Liver (tissue), 3 donors: ENCODE measurements around the gene ALX3.

ENCODE experiments used
- EGR1 ChIP-seq, 2 donors: IDR thresholded peaks; 2 replicates each; pipeline ENCODE4 v1.6.1; 2016 to 2018; ENCODE audit warnings: antibody characterized with exemption in 2 of 2, low read depth in 2 of 2
- JUND ChIP-seq, 2 donors: IDR thresholded peaks; 2 replicates each; pipeline ENCODE4 v1.6.1; 2016; ENCODE audit warnings: antibody characterized with exemption in 2 of 2
- RAD21 ChIP-seq, 2 donors: IDR thresholded peaks; 2 replicates each; pipeline ENCODE4 v1.6.1; 2016; ENCODE audit warnings: antibody characterized with exemption in 2 of 2, mild to moderate bottlenecking in 2 of 2
- SP1 ChIP-seq: IDR thresholded peaks from 2 replicates; pipeline ENCODE4 v1.6.1; 2018; ENCODE audit warnings: antibody characterized with exemption, mild to moderate bottlenecking
- TAF1 ChIP-seq: conservative IDR thresholded peaks from 2 replicates; pipeline ENCODE4 v1.6.1; 2016; ENCODE audit warnings: antibody characterized with exemption, mild to moderate bottlenecking
- YY1 ChIP-seq: IDR thresholded peaks from 2 replicates; pipeline ENCODE4 v1.6.1; 2016; ENCODE audit warnings: antibody characterized with exemption, mild to moderate bottlenecking
- TF ChIP-seq, protein P1 (sequence below): fragments of 150-350 bp; IDR thresholded peaks from 2 replicates; pipeline ENCODE4 v1.5.1; 2017; ENCODE audit warnings: improper control_type of control experiment, low read depth, low read length; ENCODE audit not compliant: missing input control
- TF ChIP-seq, protein P2 (sequence below): IDR thresholded peaks from 2 replicates; pipeline ENCODE4 v1.6.1; 2016; ENCODE audit warnings: antibody characterized with exemption
- TF ChIP-seq, protein P3 (sequence below): IDR thresholded peaks from 2 replicates; pipeline ENCODE4 v1.6.1; 2016; ENCODE audit warnings: antibody characterized with exemption, mild to moderate bottlenecking
- TF ChIP-seq, protein P4 (sequence below): IDR thresholded peaks from 2 replicates; pipeline ENCODE4 v1.6.1; 2016; ENCODE audit warnings: antibody characterized with exemption
- donor health status: healthy.
- donor health status: healthy.

DNA sequence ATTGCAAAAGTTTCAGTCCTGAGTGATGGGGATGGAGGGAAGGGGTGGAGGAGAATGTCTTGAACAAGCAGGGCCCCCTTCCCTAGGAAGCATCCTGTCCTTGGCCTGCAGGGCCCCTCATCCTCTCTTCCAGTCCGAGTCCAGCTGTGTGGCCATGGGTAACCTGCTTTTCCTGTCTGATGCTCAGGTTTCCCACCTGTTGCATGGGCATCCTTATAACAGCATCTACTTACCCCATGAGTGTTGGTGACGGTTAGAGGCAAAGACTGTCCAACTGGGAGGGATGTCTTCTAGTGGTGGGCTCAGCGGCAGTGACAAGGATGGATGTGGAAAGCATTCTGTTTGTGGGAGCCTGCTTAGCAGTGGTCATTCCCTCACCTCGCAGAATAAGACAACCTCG is 43.7 kb upstream of the ALX3 start:
- TF ChIP-seq, protein P1, sequence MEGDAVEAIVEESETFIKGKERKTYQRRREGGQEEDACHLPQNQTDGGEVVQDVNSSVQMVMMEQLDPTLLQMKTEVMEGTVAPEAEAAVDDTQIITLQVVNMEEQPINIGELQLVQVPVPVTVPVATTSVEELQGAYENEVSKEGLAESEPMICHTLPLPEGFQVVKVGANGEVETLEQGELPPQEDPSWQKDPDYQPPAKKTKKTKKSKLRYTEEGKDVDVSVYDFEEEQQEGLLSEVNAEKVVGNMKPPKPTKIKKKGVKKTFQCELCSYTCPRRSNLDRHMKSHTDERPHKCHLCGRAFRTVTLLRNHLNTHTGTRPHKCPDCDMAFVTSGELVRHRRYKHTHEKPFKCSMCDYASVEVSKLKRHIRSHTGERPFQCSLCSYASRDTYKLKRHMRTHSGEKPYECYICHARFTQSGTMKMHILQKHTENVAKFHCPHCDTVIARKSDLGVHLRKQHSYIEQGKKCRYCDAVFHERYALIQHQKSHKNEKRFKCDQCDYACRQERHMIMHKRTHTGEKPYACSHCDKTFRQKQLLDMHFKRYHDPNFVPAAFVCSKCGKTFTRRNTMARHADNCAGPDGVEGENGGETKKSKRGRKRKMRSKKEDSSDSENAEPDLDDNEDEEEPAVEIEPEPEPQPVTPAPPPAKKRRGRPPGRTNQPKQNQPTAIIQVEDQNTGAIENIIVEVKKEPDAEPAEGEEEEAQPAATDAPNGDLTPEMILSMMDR: no peak
- TF ChIP-seq TAF1: no peak
- TF ChIP-seq, protein P2, sequence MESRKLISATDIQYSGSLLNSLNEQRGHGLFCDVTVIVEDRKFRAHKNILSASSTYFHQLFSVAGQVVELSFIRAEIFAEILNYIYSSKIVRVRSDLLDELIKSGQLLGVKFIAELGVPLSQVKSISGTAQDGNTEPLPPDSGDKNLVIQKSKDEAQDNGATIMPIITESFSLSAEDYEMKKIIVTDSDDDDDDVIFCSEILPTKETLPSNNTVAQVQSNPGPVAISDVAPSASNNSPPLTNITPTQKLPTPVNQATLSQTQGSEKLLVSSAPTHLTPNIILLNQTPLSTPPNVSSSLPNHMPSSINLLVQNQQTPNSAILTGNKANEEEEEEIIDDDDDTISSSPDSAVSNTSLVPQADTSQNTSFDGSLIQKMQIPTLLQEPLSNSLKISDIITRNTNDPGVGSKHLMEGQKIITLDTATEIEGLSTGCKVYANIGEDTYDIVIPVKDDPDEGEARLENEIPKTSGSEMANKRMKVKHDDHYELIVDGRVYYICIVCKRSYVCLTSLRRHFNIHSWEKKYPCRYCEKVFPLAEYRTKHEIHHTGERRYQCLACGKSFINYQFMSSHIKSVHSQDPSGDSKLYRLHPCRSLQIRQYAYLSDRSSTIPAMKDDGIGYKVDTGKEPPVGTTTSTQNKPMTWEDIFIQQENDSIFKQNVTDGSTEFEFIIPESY: no peak
- TF ChIP-seq JUND (IDR thresholded peaks at IDR 0.05): no peak
- no peak for TF ChIP-seq YY1
- no peak for TF ChIP-seq SP1
- TF ChIP-seq, protein P3, sequence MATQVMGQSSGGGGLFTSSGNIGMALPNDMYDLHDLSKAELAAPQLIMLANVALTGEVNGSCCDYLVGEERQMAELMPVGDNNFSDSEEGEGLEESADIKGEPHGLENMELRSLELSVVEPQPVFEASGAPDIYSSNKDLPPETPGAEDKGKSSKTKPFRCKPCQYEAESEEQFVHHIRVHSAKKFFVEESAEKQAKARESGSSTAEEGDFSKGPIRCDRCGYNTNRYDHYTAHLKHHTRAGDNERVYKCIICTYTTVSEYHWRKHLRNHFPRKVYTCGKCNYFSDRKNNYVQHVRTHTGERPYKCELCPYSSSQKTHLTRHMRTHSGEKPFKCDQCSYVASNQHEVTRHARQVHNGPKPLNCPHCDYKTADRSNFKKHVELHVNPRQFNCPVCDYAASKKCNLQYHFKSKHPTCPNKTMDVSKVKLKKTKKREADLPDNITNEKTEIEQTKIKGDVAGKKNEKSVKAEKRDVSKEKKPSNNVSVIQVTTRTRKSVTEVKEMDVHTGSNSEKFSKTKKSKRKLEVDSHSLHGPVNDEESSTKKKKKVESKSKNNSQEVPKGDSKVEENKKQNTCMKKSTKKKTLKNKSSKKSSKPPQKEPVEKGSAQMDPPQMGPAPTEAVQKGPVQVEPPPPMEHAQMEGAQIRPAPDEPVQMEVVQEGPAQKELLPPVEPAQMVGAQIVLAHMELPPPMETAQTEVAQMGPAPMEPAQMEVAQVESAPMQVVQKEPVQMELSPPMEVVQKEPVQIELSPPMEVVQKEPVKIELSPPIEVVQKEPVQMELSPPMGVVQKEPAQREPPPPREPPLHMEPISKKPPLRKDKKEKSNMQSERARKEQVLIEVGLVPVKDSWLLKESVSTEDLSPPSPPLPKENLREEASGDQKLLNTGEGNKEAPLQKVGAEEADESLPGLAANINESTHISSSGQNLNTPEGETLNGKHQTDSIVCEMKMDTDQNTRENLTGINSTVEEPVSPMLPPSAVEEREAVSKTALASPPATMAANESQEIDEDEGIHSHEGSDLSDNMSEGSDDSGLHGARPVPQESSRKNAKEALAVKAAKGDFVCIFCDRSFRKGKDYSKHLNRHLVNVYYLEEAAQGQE: no peak
- TF ChIP-seq EGR1 (IDR thresholded peaks at IDR 0.05; ENCODE audit: low read depth in 2 of 2): no peak
- no peak for TF ChIP-seq RAD21 (IDR thresholded peaks at IDR 0.05)
- TF ChIP-seq, protein P4, sequence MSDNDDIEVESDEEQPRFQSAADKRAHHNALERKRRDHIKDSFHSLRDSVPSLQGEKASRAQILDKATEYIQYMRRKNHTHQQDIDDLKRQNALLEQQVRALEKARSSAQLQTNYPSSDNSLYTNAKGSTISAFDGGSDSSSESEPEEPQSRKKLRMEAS: no peak
